Esophagus (tissue), 2 donors: ENCODE data around the gene USF2. TPM values are rescaled to one million over a fixed set of nuclear protein-coding genes. Genes with fewer than 3 reads are reported as not detected.
"Not testable (repeated sequence)": the region's sequence is repeated elsewhere in the genome, so short reads cannot be mapped to it uniquely, and the experiment has no call there.

ENCODE experiments used
- H3K27ac ChIP-seq, 2 donors: one replicate each; pipeline ENCODE4 v1.5.1; 2013; ENCODE audit warnings: low read depth in 2 of 2, mild to moderate bottlenecking in 2 of 2, inconsistent platforms in 1 of 2, low read length in 1 of 2, moderate library complexity in 1 of 2
- H3K27me3 ChIP-seq, 2 donors: one replicate each; pipeline ENCODE4 v1.6.1; 2013; ENCODE audit warnings: low read length in 2 of 2, control low read depth in 1 of 2, mild to moderate bottlenecking in 1 of 2; ENCODE audit not compliant: insufficient read depth in 2 of 2, control insufficient read depth in 1 of 2
- H3K36me3 ChIP-seq, 2 donors: one replicate each; pipeline ENCODE4 v1.6.1; 2013; ENCODE audit warnings: low read length in 1 of 2; ENCODE audit not compliant: control insufficient read depth in 2 of 2, insufficient read depth in 2 of 2
- H3K4me1 ChIP-seq, 2 donors: one replicate each; pipeline ENCODE4 v1.6.1; 2013; ENCODE audit warnings: low read length in 1 of 2; ENCODE audit not compliant: control insufficient read depth in 2 of 2, insufficient read depth in 2 of 2
- H3K4me3 ChIP-seq, 2 donors: one replicate each; pipeline ENCODE4 v1.5.1; 2013; ENCODE audit warnings: low read length in 2 of 2, mild to moderate bottlenecking in 2 of 2, low read depth in 1 of 2, moderate library complexity in 1 of 2
- H3K9me3 ChIP-seq, 2 donors: one replicate each; pipeline ENCODE4 v1.6.1; 2013; ENCODE audit warnings: mild to moderate bottlenecking in 2 of 2, low read depth in 1 of 2, low read length in 1 of 2, moderate library complexity in 1 of 2; ENCODE audit not compliant: control insufficient read depth in 2 of 2, insufficient read depth in 1 of 2
- WGBS, 2 donors: extraction: QIAGEN DNeasy Blood & Tissue Kit; methylation state at CpG; one replicate each; pipeline ENCODE4 v1.1.7; 2013; 5-methylcytosine and 5-hydroxymethylcytosine counted together
- polyA plus RNA-seq, 2 donors: library from polyadenylated mRNA; stranded (reverse); fragments of 200-250 nt; gene quantifications; one replicate each; pipeline ENCODE4 v1.2.3, GENCODE V29; 2013
- donor health status: healthy with polysubstance abuse.
- donor health status: Bipolar disorder and iron deficiency.

USF2 gene
- polyA plus RNA-seq, 2 donors: 74.7 to 97.6 TPM

DNA sequence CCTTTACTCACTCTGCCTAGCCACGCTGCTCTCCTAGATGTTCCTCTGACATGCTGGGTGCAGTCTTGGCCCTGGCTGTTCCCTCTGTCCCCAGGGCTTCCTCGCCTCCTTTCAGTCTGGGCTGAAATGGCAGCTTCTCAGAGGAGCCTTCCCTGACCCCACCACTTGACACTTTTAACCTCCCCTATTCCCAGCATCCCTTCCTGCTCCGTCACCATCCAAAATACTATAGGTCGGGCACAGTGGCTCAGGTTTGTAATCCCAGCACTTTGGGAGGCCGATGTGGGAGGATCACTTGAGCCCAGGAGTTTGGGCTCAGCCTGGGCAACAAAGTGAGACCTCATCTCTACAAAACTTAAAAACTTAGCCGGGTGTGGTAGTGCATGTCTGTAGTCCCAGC is 42.8 kb upstream of the USF2 start:
- 87 to 89% methylated on average over 6 of the region's 6 CpGs for WGBS, 2 donors
- Histone ChIP-seq H3K36me3 (no peaks in the 10 kb centered on the region), H3K4me1 (no peaks in the 10 kb centered on the region)

DNA sequence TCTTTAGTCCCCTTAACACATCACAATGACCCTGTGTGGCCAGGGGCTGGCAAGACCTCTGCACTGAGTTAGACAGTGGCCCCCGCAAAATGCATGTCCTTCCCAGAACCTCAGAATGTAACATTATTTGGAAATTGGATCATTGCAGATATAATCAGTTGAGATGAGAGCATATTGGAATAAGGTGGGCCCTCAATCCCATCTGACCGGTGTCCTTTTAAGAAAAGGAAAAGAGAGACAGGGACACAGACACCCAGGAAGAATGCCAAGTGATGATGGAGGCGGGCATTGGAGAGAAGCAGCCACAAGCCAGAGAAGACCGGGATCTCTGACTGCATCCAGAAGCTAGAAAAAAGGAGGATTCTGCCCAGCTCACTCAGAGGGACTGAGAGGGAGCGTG is 42.0 kb upstream of the USF2 start:
- 89 to 93% methylated on average over 5 of the region's 5 CpGs for WGBS, 2 donors
- Histone ChIP-seq H3K4me1 (no peaks in the 10 kb centered on the region), H3K36me3 (no peaks in the 10 kb centered on the region), H3K27me3 (no peaks in the 10 kb centered on the region), H3K9me3 (peaks cover 0 to 3% of the 10 kb centered on the region in 2 donors), H3K4me3 (no peak overlapping the region), H3K27ac (no peak overlapping the region)

More for the DNA sequence above, 42.8 kb upstream of the USF2 start:
- Histone ChIP-seq H3K9me3 (peaks cover 0 to 3% of the 10 kb centered on the region in 2 donors), H3K4me3 (no peak overlapping the region), H3K27me3 (no peaks in the 10 kb centered on the region), H3K27ac (no peak overlapping the region)

DNA sequence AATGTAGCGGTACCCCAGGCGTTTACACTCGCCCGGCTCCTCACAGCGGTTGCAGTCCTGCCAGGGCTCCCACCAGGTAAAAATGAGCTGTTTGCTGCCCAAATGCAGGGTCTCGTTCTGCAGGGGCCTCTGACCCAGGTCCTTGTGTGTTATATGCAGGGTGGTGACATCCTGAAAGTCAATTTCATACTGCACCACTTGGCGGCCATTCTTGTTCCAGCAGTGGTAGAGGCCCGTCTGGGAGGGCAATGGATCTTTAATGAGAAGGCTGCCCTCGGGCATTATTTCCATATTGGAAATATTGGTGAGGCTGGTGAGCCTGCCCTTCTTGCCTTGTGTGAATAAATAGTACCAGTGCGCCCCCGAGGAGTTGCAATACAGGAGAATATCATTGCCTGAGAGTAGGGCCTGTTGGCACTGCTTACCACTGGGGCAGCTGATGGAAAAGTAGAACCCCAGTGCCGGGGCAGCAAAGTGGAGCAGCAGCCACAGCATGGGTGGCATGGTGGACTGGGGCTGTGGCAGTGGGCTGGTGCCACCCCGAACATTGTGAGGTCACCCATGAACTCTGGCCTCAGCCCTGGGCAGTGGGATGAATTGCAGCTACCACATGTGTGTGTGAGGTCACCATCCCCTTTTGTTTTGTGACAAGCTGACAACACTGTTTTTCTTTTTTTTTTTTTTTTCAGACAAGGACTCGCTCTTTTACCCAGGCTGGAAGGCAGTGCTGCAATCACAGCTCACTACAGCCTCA is 40.4 kb upstream of the USF2 start, which contains the start of gene FAM187B:
Gene FAM187B (minus strand): TSS at position 563 of the 754 bp plus-strand sequence. CDS start 59 bp downstream, at position 504.
- no peaks in the 10 kb centered on the region for H3K27me3 ChIP-seq
- 87 to 88% methylated on average over 14 of the region's 14 CpGs for WGBS, 2 donors
- H3K9me3 ChIP-seq: no peaks in the 10 kb centered on the region
- H3K27ac ChIP-seq: no peak within 1 kb of the TSS
- no peaks in the 10 kb centered on the region for H3K4me1 ChIP-seq
- no peak within 1 kb of the TSS for H3K4me3 ChIP-seq
- no peaks in the 10 kb centered on the region for H3K36me3 ChIP-seq

DNA sequence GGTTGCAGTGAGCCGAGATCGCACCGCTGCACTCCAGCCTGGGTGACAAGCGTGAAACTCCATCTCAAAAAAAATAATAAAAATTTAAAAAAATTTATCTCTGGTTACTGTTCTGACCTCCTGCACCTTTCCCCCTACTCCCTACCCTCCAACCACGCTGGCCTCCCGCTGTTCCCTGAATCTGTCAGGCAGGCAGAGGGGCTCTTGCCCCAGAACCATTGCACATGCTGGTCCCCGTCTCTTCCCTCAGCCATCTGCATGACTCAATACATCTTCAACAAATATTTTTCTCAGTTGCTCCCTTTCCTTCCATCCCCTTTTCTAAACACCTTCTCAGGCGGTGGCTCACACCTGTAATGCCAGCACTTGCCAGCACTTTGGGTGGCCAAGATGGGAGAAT is 39.2 kb upstream of the USF2 start:
- Histone ChIP-seq H3K4me1 (no peaks in the 10 kb centered on the region), H3K9me3 (no peaks in the 10 kb centered on the region), H3K4me3 (no peak overlapping the region), H3K36me3 (no peaks in the 10 kb centered on the region), H3K27me3 (no peaks in the 10 kb centered on the region), H3K27ac (no peak overlapping the region)
- 92 to 97% methylated on average over 8 of the region's 8 CpGs for WGBS, 2 donors

DNA sequence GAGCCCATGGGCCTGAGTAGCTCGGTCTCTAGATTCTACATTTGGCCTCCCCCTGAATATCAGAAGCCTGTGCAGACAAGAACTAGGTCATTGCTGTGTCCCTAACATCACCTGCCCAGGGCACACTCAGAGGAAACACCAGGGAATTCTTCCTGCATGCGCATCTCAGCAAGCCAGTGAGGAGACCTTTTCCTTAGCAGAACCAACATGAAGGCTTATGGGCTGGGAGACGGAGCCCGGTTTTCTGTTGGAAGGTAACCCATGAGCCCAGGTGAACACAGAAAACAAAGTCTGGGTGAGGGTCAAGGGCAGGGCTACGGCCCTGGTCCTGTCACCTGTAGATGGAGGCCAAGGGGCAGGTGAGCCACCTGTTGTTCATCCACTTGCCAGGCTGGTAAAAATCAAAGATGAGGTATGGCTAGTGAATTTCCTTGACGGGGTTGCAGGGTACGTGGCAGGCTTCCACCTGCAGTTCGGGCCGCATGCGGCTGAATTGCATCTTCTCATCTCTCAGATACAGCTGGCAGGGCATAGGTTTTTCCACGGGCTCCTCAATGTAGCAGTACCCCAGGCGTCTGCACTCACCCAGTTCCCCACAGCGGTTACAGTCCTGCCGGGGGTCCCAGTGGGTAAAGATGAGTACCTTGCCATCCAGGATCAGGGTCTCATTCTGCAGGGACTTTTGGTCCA is 36.7 kb upstream of the USF2 start:
- Histone ChIP-seq H3K36me3 (no peaks in the 10 kb centered on the region), H3K4me1 (no peaks in the 10 kb centered on the region), H3K27ac (no peak overlapping the region), H3K27me3 (no peaks in the 10 kb centered on the region), H3K9me3 (no peaks in the 10 kb centered on the region), H3K4me3 (no peak overlapping the region)
- 89 to 92% methylated on average over 14 of the region's 14 CpGs for WGBS, 2 donors

DNA sequence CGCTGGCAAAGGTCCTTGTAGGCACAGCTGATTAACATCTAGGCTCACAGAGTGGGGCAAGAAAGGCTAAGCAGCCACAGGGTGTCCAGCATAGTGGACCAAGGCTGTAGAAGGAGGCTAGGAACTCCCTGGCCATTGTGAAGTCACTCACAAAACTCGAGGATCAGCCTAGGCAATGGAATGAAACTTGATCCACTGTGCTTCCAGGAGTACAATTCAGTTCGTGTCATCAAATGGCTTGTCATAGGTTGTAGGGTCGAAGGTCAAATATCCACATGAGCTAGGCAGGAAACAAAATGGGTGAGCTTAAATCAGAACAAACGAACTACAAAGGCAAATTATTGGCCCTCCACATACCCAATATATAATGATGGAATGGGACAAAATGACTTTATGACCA is 35.9 kb upstream of the USF2 start:
- Histone ChIP-seq H3K4me3 (no peak overlapping the region), H3K36me3 (no peaks in the 10 kb centered on the region), H3K27me3 (no peaks in the 10 kb centered on the region), H3K9me3 (no peaks in the 10 kb centered on the region), H3K4me1 (no peaks in the 10 kb centered on the region), H3K27ac (no peak overlapping the region)
- WGBS, 2 donors: 63 to 67% methylated on average over 5 of the region's 5 CpGs

DNA sequence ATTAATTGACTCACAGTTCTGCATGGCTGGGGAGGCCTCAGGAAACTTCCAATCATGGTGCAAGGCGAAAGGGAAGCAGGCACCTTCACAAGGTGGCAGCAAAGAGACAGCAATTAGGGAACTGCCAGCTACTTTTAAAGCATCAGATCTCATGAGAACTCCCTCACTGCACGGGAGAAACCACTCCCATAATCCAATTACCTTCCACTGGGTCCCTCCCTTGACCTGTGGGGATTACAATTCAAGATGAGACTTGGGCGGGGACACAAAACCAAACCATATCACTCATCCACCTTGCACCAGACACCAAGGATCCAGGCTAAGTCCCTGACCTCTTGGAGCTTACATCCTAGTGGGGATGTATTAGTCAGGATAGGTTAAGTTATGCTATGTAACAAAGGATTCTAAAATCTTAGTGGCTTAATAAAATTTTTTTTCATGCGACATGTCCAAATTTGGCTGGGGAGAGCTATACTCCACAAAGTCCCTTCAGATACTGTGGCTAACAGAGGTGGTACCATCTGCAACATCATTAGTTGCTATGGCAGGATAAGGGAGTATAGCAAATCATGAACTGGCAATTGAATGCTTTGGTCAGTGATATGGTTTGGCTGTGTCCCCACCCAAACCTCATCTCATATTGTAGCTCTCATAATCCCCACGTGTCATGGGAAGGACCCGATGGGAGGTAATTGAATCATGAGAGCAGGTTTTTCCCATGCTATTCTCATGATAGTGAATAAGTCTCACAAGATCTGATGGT is 31.9 kb upstream of the USF2 start:
- H3K27me3 ChIP-seq: no peaks in the 10 kb centered on the region
- no peaks in the 10 kb centered on the region for H3K4me1 ChIP-seq
- no peak overlapping the region for H3K4me3 ChIP-seq
- H3K9me3 ChIP-seq: no peaks in the 10 kb centered on the region
- no peak overlapping the region for H3K27ac ChIP-seq
- 77 to 79% methylated on average over 6 of the region's 6 CpGs for WGBS, 2 donors
- no peaks in the 10 kb centered on the region for H3K36me3 ChIP-seq

DNA sequence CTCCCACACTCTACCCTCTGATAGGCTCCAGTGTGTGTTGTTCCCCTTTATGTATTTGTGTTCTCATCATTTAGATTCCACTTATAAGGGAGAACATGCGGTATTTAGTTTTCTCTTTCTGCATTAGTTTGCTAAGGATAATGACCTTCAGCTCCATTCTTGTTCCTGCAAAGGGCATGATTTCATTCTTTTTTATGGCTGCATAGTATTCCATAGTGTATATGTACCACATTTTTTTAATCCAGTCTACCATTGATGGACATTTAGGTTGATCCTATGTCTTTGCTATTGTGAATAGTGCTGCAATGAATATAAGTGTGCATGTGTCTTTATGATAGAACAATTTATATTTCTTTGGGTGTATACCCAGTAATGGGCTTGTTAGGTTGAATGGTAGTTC is 29.2 kb upstream of the USF2 start:
- H3K4me1 ChIP-seq, H3K36me3 ChIP-seq, H3K4me3 ChIP-seq, H3K27me3 ChIP-seq, H3K9me3 ChIP-seq, H3K27ac ChIP-seq: not testable (repeated sequence)
- 88 to 90% methylated on average over 1 of the region's 1 CpG for WGBS, 2 donors

DNA sequence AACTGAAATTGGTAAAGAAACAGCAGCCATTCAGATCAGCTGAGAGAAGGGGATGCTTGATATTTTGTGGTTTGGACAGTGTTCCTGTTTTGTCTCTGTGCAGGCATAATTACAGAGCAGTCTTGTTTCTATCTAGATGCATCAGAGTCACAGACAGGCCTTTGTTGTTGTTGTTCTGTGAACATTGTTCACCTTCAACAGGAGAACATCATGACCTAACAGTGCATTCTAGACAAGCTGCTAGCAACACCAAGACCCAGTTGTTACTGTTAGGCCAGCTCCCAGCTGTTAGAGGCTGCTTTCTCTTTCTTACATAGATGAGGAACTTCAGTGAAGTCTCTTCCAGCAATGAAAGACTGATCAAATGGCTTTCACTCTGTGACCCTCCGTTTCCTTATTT is 28.4 kb upstream of the USF2 start:
- no peak overlapping the region for H3K27ac ChIP-seq
- WGBS, 2 donors: 83 to 85% methylated on average over 1 of the region's 1 CpG
- H3K9me3 ChIP-seq: no peaks in the 10 kb centered on the region

More for the DNA sequence above, 28.4 kb upstream of the USF2 start:
- no peaks in the 10 kb centered on the region for H3K27me3 ChIP-seq
- H3K36me3 ChIP-seq: no peaks in the 10 kb centered on the region
- H3K4me3 ChIP-seq: no peak overlapping the region
- H3K4me1 ChIP-seq: no peaks in the 10 kb centered on the region
